ENCODE data around the gene CCDC122.

CCDC122 gene

GRCh38 chr13:43848001-43848649, 31.4 kb downstream of the CCDC122 start:
- TF ChIP-seq CTCF (IDR thresholded peaks at IDR 0.05; ENCODE audit: insufficient read depth, low read length) (no peak), GABPA (IDR thresholded peaks at IDR 0.05; ENCODE audit: low read depth) (no peak), SPI1 (IDR thresholded peaks at IDR 0.05; ENCODE audit: borderline replicate concordance, low read depth) (peak; percentile 11; the same call in 1 of the 2 replicates), REST (IDR thresholded peaks at IDR 0.05; ENCODE audit: insufficient replicate concordance, low read depth) (no peak), POLR2AphosphoS5 (IDR thresholded peaks at IDR 0.05; ENCODE audit: low read depth) (no peak)
- DNase-seq (ENCODE audit: low read depth in 1 of 2, low spot score in 1 of 2) = peak; percentile 46 to 57
- peak overlapping the region; percentile 57 for H3K27ac ChIP-seq (replicated peaks)

GRCh38 chr13:43846496-43847158, 32.9 kb downstream of the CCDC122 start:
- Histone ChIP-seq H3K27ac (replicated peaks) (no peak overlapping the region), H3K27me3 (ENCODE audit: insufficient read depth, poor library complexity, severe bottlenecking) (no peaks in the 10 kb centered on the region), H3K4me3 (replicated peaks; ENCODE audit: insufficient read depth, low read length) (no peak overlapping the region)
- TF ChIP-seq POLR2AphosphoS5 (IDR thresholded peaks at IDR 0.05; ENCODE audit: low read depth) (no peak), SPI1 (IDR thresholded peaks at IDR 0.05; ENCODE audit: borderline replicate concordance, low read depth) (no peak), REST (IDR thresholded peaks at IDR 0.05; ENCODE audit: insufficient replicate concordance, low read depth) (no peak), GABPA (IDR thresholded peaks at IDR 0.05; ENCODE audit: low read depth) (no peak), CTCF (IDR thresholded peaks at IDR 0.05; ENCODE audit: insufficient read depth, low read length) (no peak)
- DNase-seq (ENCODE audit: low read depth in 1 of 2, low spot score in 1 of 2) = no peak

More at GRCh38 chr13:43848001-43848649, 31.4 kb downstream of the CCDC122 start:
- Histone ChIP-seq H3K27me3 (ENCODE audit: insufficient read depth, poor library complexity, severe bottlenecking) (no peaks in the 10 kb centered on the region), H3K4me3 (replicated peaks; ENCODE audit: insufficient read depth, low read length) (no peak overlapping the region)

GRCh38 chr13:43838909-43839308, 40.6 kb downstream of the CCDC122 start:
- Histone ChIP-seq H3K27me3 (ENCODE audit: insufficient read depth, poor library complexity, severe bottlenecking) (no peaks in the 10 kb centered on the region), H3K4me3 (replicated peaks; ENCODE audit: insufficient read depth, low read length) (no peak overlapping the region), H3K27ac (replicated peaks) (no peak overlapping the region)
- TF ChIP-seq CTCF (IDR thresholded peaks at IDR 0.05; ENCODE audit: insufficient read depth, low read length) = no peak
- no peak for TF ChIP-seq POLR2AphosphoS5 (IDR thresholded peaks at IDR 0.05; ENCODE audit: low read depth)
- TF ChIP-seq GABPA (IDR thresholded peaks at IDR 0.05; ENCODE audit: low read depth) = no peak
- no peak for TF ChIP-seq REST (IDR thresholded peaks at IDR 0.05; ENCODE audit: insufficient replicate concordance, low read depth)
- no peak for TF ChIP-seq SPI1 (IDR thresholded peaks at IDR 0.05; ENCODE audit: borderline replicate concordance, low read depth)
- DNase-seq (ENCODE audit: low read depth in 1 of 2, low spot score in 1 of 2) = no peak

Measured in HL-60 (cell line).